ENCODE measurements around the gene CNTN6.

CNTN6 gene

DNA sequence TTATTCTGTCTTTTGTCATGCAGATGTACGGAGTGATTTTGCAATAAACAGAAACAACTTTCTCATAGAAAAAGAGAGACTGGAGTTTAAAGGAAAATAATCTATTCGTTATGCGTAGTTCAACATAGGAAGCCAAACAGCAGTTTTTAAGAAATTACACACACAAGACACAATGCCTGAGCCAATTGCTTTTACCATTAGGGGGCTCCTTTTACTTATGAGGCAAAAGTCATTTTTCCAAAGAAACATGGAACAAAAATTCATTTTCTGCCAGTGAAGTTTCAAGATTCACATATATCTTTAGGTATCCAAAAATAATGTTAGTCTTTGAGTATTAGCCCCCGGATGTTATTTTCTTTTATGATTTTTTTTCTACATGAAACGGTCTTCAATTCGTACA is 10.7 kb downstream of the CNTN6 start:
- TF ChIP-seq, protein P1, sequence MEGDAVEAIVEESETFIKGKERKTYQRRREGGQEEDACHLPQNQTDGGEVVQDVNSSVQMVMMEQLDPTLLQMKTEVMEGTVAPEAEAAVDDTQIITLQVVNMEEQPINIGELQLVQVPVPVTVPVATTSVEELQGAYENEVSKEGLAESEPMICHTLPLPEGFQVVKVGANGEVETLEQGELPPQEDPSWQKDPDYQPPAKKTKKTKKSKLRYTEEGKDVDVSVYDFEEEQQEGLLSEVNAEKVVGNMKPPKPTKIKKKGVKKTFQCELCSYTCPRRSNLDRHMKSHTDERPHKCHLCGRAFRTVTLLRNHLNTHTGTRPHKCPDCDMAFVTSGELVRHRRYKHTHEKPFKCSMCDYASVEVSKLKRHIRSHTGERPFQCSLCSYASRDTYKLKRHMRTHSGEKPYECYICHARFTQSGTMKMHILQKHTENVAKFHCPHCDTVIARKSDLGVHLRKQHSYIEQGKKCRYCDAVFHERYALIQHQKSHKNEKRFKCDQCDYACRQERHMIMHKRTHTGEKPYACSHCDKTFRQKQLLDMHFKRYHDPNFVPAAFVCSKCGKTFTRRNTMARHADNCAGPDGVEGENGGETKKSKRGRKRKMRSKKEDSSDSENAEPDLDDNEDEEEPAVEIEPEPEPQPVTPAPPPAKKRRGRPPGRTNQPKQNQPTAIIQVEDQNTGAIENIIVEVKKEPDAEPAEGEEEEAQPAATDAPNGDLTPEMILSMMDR (IDR thresholded peaks at IDR 0.05; ENCODE audit: low read depth, low read length, missing control alignments), result no peak
- no peak overlapping the region for H3K4me3 ChIP-seq (replicated peaks; ENCODE audit: low read depth, low read length)
- DNase-seq (ENCODE audit: extremely low read depth, low read depth), result no peak

DNA sequence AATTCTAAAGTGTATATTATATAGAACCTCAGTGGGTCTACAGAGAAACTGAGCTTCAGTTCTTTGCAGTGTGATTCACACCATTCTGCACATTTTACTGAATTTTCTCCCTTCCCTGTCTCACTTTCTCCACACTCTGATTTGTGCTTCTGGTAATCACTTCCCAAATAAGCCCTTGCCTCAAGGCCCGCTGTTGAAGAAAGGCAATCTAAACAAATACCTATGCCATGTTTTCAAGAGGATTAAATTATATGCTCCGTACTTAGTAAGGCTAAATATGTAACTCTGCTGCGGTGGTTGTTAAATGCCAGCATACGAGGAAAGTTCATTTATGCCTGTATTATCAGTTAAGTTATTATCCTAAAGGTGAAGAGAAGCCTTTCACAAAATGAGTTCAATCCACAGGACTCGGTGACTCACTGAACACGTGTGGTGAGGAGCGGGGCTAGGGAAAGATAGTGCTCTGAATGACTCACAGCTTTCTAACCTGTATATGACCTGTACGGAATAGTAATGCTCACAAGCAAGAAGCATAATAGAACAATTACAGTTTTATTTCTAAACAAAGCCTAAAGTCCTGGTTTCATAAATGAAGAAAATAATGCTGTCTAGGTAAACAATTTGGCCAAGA is 25.1 kb downstream of the CNTN6 start:
- no peak overlapping the region for H3K4me3 ChIP-seq (replicated peaks; ENCODE audit: low read depth, low read length)
- no peak for DNase-seq (ENCODE audit: extremely low read depth, low read depth)
- TF ChIP-seq, protein P1 (IDR thresholded peaks at IDR 0.05; ENCODE audit: low read depth, low read length, missing control alignments), result no peak

DNA sequence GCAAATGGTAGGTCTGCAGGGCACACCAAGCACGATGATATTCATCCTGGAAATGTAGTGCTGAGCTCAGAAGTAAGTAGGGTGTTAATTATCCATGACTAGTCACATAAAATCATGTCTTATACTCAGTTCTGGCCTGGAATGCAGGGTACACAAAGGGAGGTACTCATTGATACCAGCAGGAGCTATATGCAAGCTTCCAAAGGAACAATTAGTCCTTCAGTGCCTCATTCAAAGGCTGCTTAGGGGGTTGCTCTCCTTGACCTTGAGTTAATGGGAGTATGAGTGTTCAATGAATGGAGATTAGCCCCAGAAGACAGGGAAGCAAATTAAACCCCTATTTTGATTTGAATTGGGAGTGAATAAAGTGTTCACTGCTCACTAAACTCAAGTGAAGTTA is 38.3 kb downstream of the CNTN6 start:
- H3K4me3 ChIP-seq (replicated peaks; ENCODE audit: low read depth, low read length), result no peak overlapping the region
- TF ChIP-seq, protein P1 (IDR thresholded peaks at IDR 0.05; ENCODE audit: low read depth, low read length, missing control alignments), result no peak
- no peak for DNase-seq (ENCODE audit: extremely low read depth, low read depth)

DNA sequence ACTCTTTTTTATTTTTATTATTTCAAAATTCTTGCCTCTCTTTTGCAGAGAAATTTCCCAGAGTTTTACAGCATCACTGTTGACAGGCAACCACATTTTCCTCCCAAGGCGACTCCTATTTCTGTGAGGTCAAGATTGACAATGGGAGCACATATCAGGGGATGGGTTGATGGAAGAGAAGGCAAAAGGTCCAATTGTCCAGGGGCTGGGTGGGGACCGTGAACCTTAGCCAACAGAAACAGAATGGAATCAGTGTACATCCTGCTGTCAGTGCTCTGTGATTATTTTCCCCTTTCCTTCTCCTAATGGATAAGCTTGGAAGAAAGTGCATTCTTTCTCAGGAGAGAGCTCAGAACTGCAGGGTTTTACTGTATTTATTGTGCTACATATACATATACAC is 42.4 kb downstream of the CNTN6 start:
- TF ChIP-seq, protein P1 (IDR thresholded peaks at IDR 0.05; ENCODE audit: low read depth, low read length, missing control alignments), result no peak
- H3K4me3 ChIP-seq (replicated peaks; ENCODE audit: low read depth, low read length), result no peak overlapping the region
- no peak for DNase-seq (ENCODE audit: extremely low read depth, low read depth)

DNA sequence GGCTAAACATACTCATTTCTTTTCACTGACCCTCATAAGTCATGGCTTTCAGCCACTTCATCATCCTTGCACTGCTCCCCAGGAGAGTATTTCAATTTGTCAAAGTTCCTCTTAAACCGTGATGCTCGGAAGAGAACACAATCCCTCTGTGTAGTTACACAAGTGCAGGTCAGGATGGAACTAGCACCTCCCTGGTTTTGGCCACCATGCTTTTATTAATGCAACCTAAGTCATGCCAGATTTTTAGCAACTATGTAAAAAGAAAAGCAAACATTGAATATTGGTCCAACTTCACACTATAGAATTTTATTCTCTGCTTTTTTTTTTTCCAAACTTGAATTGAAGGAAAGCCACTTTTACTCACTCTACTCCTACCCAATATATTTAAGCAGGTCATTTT is 45.2 kb downstream of the CNTN6 start:
- H3K4me3 ChIP-seq (replicated peaks; ENCODE audit: low read depth, low read length), result no peak overlapping the region
- TF ChIP-seq, protein P1 (IDR thresholded peaks at IDR 0.05; ENCODE audit: low read depth, low read length, missing control alignments), result no peak
- DNase-seq (ENCODE audit: extremely low read depth, low read depth), result no peak

DNA sequence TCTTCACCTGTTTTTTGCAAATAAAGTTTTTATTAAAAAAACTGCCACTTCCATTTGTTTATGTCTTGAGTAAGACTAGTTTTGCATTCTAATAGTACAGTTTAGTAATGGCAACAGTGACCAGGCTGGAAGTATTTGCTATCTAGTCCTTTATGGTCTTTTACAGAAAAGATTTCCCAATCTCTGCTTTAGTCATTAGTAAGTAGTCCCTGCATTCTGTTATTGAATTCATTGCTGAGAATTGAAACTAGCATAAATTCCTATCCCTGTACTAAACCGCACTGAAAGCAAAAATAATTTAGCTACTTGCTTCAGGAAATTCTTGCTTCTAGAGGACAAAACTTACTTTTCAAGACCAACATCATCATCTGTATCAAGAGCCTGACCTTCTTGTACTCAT is 46.2 kb downstream of the CNTN6 start:
- DNase-seq (ENCODE audit: extremely low read depth, low read depth), result no peak
- TF ChIP-seq, protein P1 (IDR thresholded peaks at IDR 0.05; ENCODE audit: low read depth, low read length, missing control alignments), result no peak
- no peak overlapping the region for H3K4me3 ChIP-seq (replicated peaks; ENCODE audit: low read depth, low read length)

DNA sequence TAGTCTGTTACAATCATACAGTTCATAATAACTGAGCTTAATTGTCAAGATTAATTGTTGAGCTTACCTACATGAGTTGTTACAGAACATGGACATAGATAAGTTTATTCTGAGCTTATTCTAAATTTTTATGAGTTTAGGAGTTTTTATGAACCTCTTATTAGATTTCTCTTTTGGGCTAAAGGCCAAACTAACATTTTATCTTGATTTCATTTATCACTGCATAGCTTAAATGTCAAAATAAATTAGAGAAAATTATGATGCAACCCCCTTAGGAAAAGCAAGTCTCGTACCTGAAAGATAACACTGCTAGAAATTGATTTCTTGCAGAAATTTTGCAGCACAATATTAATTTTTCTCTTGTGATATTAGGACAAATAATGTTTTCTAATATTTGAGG is 54.5 kb downstream of the CNTN6 start:
- DNase-seq (ENCODE audit: extremely low read depth, low read depth), result no peak
- H3K4me3 ChIP-seq (replicated peaks; ENCODE audit: low read depth, low read length), result no peak overlapping the region
- TF ChIP-seq, protein P1 (IDR thresholded peaks at IDR 0.05; ENCODE audit: low read depth, low read length, missing control alignments), result no peak
